ENCODE data around the gene MRPL3. TPM values are rescaled to one million over a fixed set of nuclear protein-coding genes. Genes with fewer than 3 reads are reported as not detected.

The MRPL3 gene
- total RNA-seq, 2 donors from 2014 or later, result 110 to 119 TPM

- Histone ChIP-seq H3K36me3 (ENCODE audit: control insufficient read depth, insufficient read depth, low read length) (no peaks in the 10 kb centered on the region), H3K4me1 (ENCODE audit: control insufficient read depth, insufficient read depth, low read length) (no peaks in the 10 kb centered on the region), H3K9ac (ENCODE audit: extremely low read depth, low read length, poor library complexity, severe bottlenecking) (no peak overlapping the region), H3K27ac (ENCODE audit: low read depth, low read length) (no peak overlapping the region), H3K27me3 (ENCODE audit: control insufficient read depth, insufficient read depth, low read length, poor library complexity, severe bottlenecking) (no peaks in the 10 kb centered on the region), H3K4me3 (ENCODE audit: low read length) (no peak overlapping the region), H3K9me3 (ENCODE audit: control insufficient read depth, low read length) (no peaks in the 10 kb centered on the region)
- H3K36me3 Mint-ChIP-seq (ENCODE audit: low read depth), result no peaks in the 10 kb centered on the region
- no peaks in the 10 kb centered on the region for H3K4me1 Mint-ChIP-seq
- no peak overlapping the region for H3K27ac Mint-ChIP-seq
- no peak overlapping the region for H3K4me3 Mint-ChIP-seq
- no peak for DNase-seq
- H3K27me3 Mint-ChIP-seq (ENCODE audit: insufficient read depth), result no peaks in the 10 kb centered on the region
- WGBS, 2 experiments (ENCODE audit: insufficient coverage in 1 of 2, insufficient read length in 1 of 2), result 89% methylated on average over 1 of the region's 1 CpG; no CpG with 5 or more reads in 1 of the 2 experiments
- no peak for TF ChIP-seq CTCF (conservative IDR thresholded peaks at IDR 0.05)
- H3K9me3 Mint-ChIP-seq, result peaks cover 1% of the 10 kb centered on the region
Observed at GRCh38 chr3:131541288-131541687, 38.5 kb upstream of the MRPL3 start.

GRCh38 chr3:131540821-131541220, 38.0 kb upstream of the MRPL3 start:
- Histone ChIP-seq H3K4me3 (ENCODE audit: low read length) (no peak overlapping the region), H3K4me1 (ENCODE audit: control insufficient read depth, insufficient read depth, low read length) (no peaks in the 10 kb centered on the region), H3K27me3 (ENCODE audit: control insufficient read depth, insufficient read depth, low read length, poor library complexity, severe bottlenecking) (no peaks in the 10 kb centered on the region), H3K27ac (ENCODE audit: low read depth, low read length) (no peak overlapping the region), H3K9me3 (ENCODE audit: control insufficient read depth, low read length) (no peaks in the 10 kb centered on the region), H3K36me3 (ENCODE audit: control insufficient read depth, insufficient read depth, low read length) (no peaks in the 10 kb centered on the region), H3K9ac (ENCODE audit: extremely low read depth, low read length, poor library complexity, severe bottlenecking) (no peak overlapping the region)
- no peak for TF ChIP-seq CTCF (conservative IDR thresholded peaks at IDR 0.05)
- Mint-ChIP-seq H3K4me1 (peaks cover 2% of the 10 kb centered on the region), H3K27me3 (ENCODE audit: insufficient read depth) (no peaks in the 10 kb centered on the region), H3K36me3 (ENCODE audit: low read depth) (no peaks in the 10 kb centered on the region), H3K9me3 (peaks cover 1% of the 10 kb centered on the region), H3K4me3 (no peak overlapping the region), H3K27ac (no peak overlapping the region)
- no peak for DNase-seq
- 87 to 100% methylated on average over 1 to 2 of the region's 2 CpGs for WGBS, 2 experiments (ENCODE audit: insufficient coverage in 1 of 2, insufficient read length in 1 of 2)

GRCh38 chr3:131540143-131540542, 37.4 kb upstream of the MRPL3 start:
- peaks cover 6% of the 10 kb centered on the region for H3K4me1 Mint-ChIP-seq
- no peaks in the 10 kb centered on the region for H3K4me1 ChIP-seq (ENCODE audit: control insufficient read depth, insufficient read depth, low read length)
- DNase-seq, result no peak
- TF ChIP-seq CTCF (conservative IDR thresholded peaks at IDR 0.05), result no peak
- H3K36me3 ChIP-seq (ENCODE audit: control insufficient read depth, insufficient read depth, low read length), result no peaks in the 10 kb centered on the region
- no peak overlapping the region for H3K27ac ChIP-seq (ENCODE audit: low read depth, low read length)
- no peaks in the 10 kb centered on the region for H3K9me3 ChIP-seq (ENCODE audit: control insufficient read depth, low read length)
- no peaks in the 10 kb centered on the region for H3K27me3 ChIP-seq (ENCODE audit: control insufficient read depth, insufficient read depth, low read length, poor library complexity, severe bottlenecking)
- H3K9ac ChIP-seq (ENCODE audit: extremely low read depth, low read length, poor library complexity, severe bottlenecking), result no peak overlapping the region
- H3K4me3 ChIP-seq (ENCODE audit: low read length), result no peak overlapping the region
- H3K9me3 Mint-ChIP-seq, result peaks cover 1% of the 10 kb centered on the region
- H3K36me3 Mint-ChIP-seq (ENCODE audit: low read depth), result no peaks in the 10 kb centered on the region
- no peak overlapping the region for H3K4me3 Mint-ChIP-seq
- no peaks in the 10 kb centered on the region for H3K27me3 Mint-ChIP-seq (ENCODE audit: insufficient read depth)
- no peak overlapping the region for H3K27ac Mint-ChIP-seq

All from endodermal cell (in vitro differentiated cells).